Inferior parietal cortex (tissue), 1 donor: Measurements from ENCODE around the gene PFDN5.

Experiments
- DNase-seq: peaks from one replicate; pipeline ENCODE4 v3.0.0-alpha.2; 2016; ENCODE audit errors: extremely low spot score

Gene PFDN5

GRCh38 chr12:53295070-53295890 lies at the start of gene PFDN5:
PFDN5 (plus strand) TSS chr12:53295542; CDS start chr12:53295568, 26 bp downstream.
- DNase-seq = peak; percentile 91

- peak; percentile 79 for DNase-seq
Measured at GRCh38 chr12:53251477-53252348, 43.6 kb upstream of the PFDN5 start.

GRCh38 chr12:53252349-53252916 lies 42.9 kb upstream of the PFDN5 start:
- DNase-seq = no peak

- DNase-seq = no peak
Measured at GRCh38 chr12:53253298-53253697, 42.0 kb upstream of the PFDN5 start.

- no peak for DNase-seq
Measured at GRCh38 chr12:53254816-53255545, 40.4 kb upstream of the PFDN5 start.

GRCh38 chr12:53255996-53256395 lies 39.3 kb upstream of the PFDN5 start:
- DNase-seq = no peak

- DNase-seq = no peak
Measured at GRCh38 chr12:53258541-53259539, 36.5 kb upstream of the PFDN5 start.

GRCh38 chr12:53259891-53260290 lies 35.5 kb upstream of the PFDN5 start:
- no peak for DNase-seq

- no peak for DNase-seq
Measured at GRCh38 chr12:53265783-53266182, 29.6 kb upstream of the PFDN5 start.

GRCh38 chr12:53267306-53267998 lies 27.9 kb upstream of the PFDN5 start:
- DNase-seq = no peak

- DNase-seq = peak; percentile 70
Measured at GRCh38 chr12:53267999-53268629, 27.2 kb upstream of the PFDN5 start, which contains the start of gene ESPL1. ESPL1 (plus strand) TSS chr12:53268299; CDS start chr12:53268767, 468 bp downstream.

GRCh38 chr12:53268630-53269562 lies 26.4 kb upstream of the PFDN5 start:
- DNase-seq = no peak

GRCh38 chr12:53274445-53274844 lies 20.9 kb upstream of the PFDN5 start:
- no peak for DNase-seq

- DNase-seq = no peak
Measured at GRCh38 chr12:53276511-53276910, 18.8 kb upstream of the PFDN5 start.

GRCh38 chr12:53277981-53278380 lies 17.4 kb upstream of the PFDN5 start:
- DNase-seq = no peak

GRCh38 chr12:53279283-53279869 lies 16.0 kb upstream of the PFDN5 start:
- no peak for DNase-seq

GRCh38 chr12:53279888-53280498 lies 15.3 kb upstream of the PFDN5 start:
- no peak for DNase-seq
